ENCODE data around the gene INHA.

Gene INHA

GRCh38 chr2:219559156-219559915, 12.8 kb upstream of the INHA start:
- Histone ChIP-seq H3K9me3 (replicated peaks in 1 of 2; ENCODE audit: control insufficient read depth in 2 of 2, insufficient read depth in 1 of 2, low read depth in 1 of 2, low read length in 2 of 2) (peaks cover 0 to 2% of the 10 kb centered on the region in 2 donors), H3K4me3 (ENCODE audit: low read length in 2 of 2) (peak overlapping the region in 1 of 2 donors; percentile 6), H3K9ac (ENCODE audit: low read depth, low read length, poor library complexity) (no peak overlapping the region), H2BK5ac (ENCODE audit: low read length) (no peak overlapping the region), H4K91ac (ENCODE audit: low read depth, low read length, poor library complexity) (peak overlapping the region; percentile 59), H3K27me3 (ENCODE audit: control insufficient read depth in 3 of 3, insufficient read depth in 3 of 3, low read depth in 1 of 3, low read length in 3 of 3) (no peaks in the 10 kb centered on the region), H2AK5ac (ENCODE audit: low read depth, low read length) (no peak overlapping the region), H3K79me1 (ENCODE audit: low read depth, low read length) (peaks cover 6% of the 10 kb centered on the region), H3K4me2 (ENCODE audit: insufficient read depth, low read length, poor library complexity, severe bottlenecking) (no peak overlapping the region), H3K36me3 (replicated peaks in 1 of 2; ENCODE audit: control insufficient read depth in 2 of 2, insufficient read depth in 2 of 2, low read length in 2 of 2) (peaks cover 19 to 84% of the 10 kb centered on the region in 2 donors), H2AFZ (ENCODE audit: low read length) (no peak overlapping the region), H3K23ac (ENCODE audit: low read depth, low read length, poor library complexity) (peak overlapping the region; percentile 89), H3K18ac (ENCODE audit: low read length) (no peak overlapping the region), H4K8ac (ENCODE audit: low read depth, low read length) (no peak overlapping the region), H2BK12ac (ENCODE audit: low read length) (no peak overlapping the region), H2BK15ac (ENCODE audit: low read length) (no peak overlapping the region), H2BK120ac (ENCODE audit: low read depth, low read length) (peak overlapping the region; percentile 55), H3K4me1 (ENCODE audit: control insufficient read depth in 2 of 2, insufficient read depth in 1 of 2, low read depth in 1 of 2, low read length in 2 of 2) (peaks cover 0 to 10% of the 10 kb centered on the region in 2 donors), H3K27ac (replicated peaks; ENCODE audit: low read length) (no peak overlapping the region), H3K4ac (ENCODE audit: low read length) (no peak overlapping the region), H3K14ac (ENCODE audit: low read length) (no peak overlapping the region)
- no peak for DNase-seq (ENCODE audit: low spot score)
- no CpG with 5 or more reads among the region's 20 CpGs for WGBS, 2 donors (ENCODE audit: extremely low coverage in 2 of 2, insufficient read length in 2 of 2, insufficient replicate concordance in 1 of 2)

- H3K4me3 ChIP-seq (ENCODE audit: low read length in 2 of 2) = no peak overlapping the region
- peak overlapping the region; percentile 68 for H2AK5ac ChIP-seq (ENCODE audit: low read depth, low read length)
- no peak for DNase-seq (ENCODE audit: low spot score)
- WGBS, 2 donors (ENCODE audit: extremely low coverage in 2 of 2, insufficient read length in 2 of 2, insufficient replicate concordance in 1 of 2) = no CpG with 5 or more reads among the region's 8 CpGs
- H3K23ac ChIP-seq (ENCODE audit: low read depth, low read length, poor library complexity) = no peak overlapping the region
- H2BK5ac ChIP-seq (ENCODE audit: low read length) = no peak overlapping the region
- H3K4ac ChIP-seq (ENCODE audit: low read length) = no peak overlapping the region
- no peak overlapping the region for H3K14ac ChIP-seq (ENCODE audit: low read length)
- no peak overlapping the region for H3K27ac ChIP-seq (replicated peaks; ENCODE audit: low read length)
- H3K4me1 ChIP-seq (ENCODE audit: control insufficient read depth in 2 of 2, insufficient read depth in 1 of 2, low read depth in 1 of 2, low read length in 2 of 2) = peaks cover 0 to 10% of the 10 kb centered on the region in 2 donors
- no peak overlapping the region for H4K8ac ChIP-seq (ENCODE audit: low read depth, low read length)
- no peaks in the 10 kb centered on the region for H3K27me3 ChIP-seq (ENCODE audit: control insufficient read depth in 3 of 3, insufficient read depth in 3 of 3, low read depth in 1 of 3, low read length in 3 of 3)
- no peak overlapping the region for H3K9ac ChIP-seq (ENCODE audit: low read depth, low read length, poor library complexity)
- H3K79me1 ChIP-seq (ENCODE audit: low read depth, low read length) = peaks cover 6% of the 10 kb centered on the region
- H2BK12ac ChIP-seq (ENCODE audit: low read length) = no peak overlapping the region
- H3K18ac ChIP-seq (ENCODE audit: low read length) = peak overlapping the region; percentile 75
- H2BK120ac ChIP-seq (ENCODE audit: low read depth, low read length) = no peak overlapping the region
- no peak overlapping the region for H4K91ac ChIP-seq (ENCODE audit: low read depth, low read length, poor library complexity)
- H3K4me2 ChIP-seq (ENCODE audit: insufficient read depth, low read length, poor library complexity, severe bottlenecking) = no peak overlapping the region
- H2BK15ac ChIP-seq (ENCODE audit: low read length) = no peak overlapping the region
- H2AFZ ChIP-seq (ENCODE audit: low read length) = no peak overlapping the region
- peaks cover 0 to 2% of the 10 kb centered on the region in 2 donors for H3K9me3 ChIP-seq (replicated peaks in 1 of 2; ENCODE audit: control insufficient read depth in 2 of 2, insufficient read depth in 1 of 2, low read depth in 1 of 2, low read length in 2 of 2)
- H3K36me3 ChIP-seq (replicated peaks in 1 of 2; ENCODE audit: control insufficient read depth in 2 of 2, insufficient read depth in 2 of 2, low read length in 2 of 2) = peaks cover 24 to 90% of the 10 kb centered on the region in 2 donors
These were observed 11.8 kb upstream of the INHA start for GRCh38 chr2:219560037-219560892.

- Histone ChIP-seq H3K14ac (ENCODE audit: low read length) (no peak overlapping the region), H3K27ac (replicated peaks; ENCODE audit: low read length) (no peak overlapping the region), H2BK12ac (ENCODE audit: low read length) (no peak overlapping the region), H3K9me3 (replicated peaks in 1 of 2; ENCODE audit: control insufficient read depth in 2 of 2, insufficient read depth in 1 of 2, low read depth in 1 of 2, low read length in 2 of 2) (peaks cover 0 to 2% of the 10 kb centered on the region in 2 donors), H3K4ac (ENCODE audit: low read length) (no peak overlapping the region), H2AFZ (ENCODE audit: low read length) (no peak overlapping the region), H3K27me3 (ENCODE audit: control insufficient read depth in 3 of 3, insufficient read depth in 3 of 3, low read depth in 1 of 3, low read length in 3 of 3) (no peaks in the 10 kb centered on the region), H4K8ac (ENCODE audit: low read depth, low read length) (no peak overlapping the region), H3K4me1 (ENCODE audit: control insufficient read depth in 2 of 2, insufficient read depth in 1 of 2, low read depth in 1 of 2, low read length in 2 of 2) (peaks cover 0 to 10% of the 10 kb centered on the region in 2 donors), H2BK5ac (ENCODE audit: low read length) (no peak overlapping the region), H2BK15ac (ENCODE audit: low read length) (no peak overlapping the region), H3K4me3 (ENCODE audit: low read length in 2 of 2) (no peak overlapping the region), H2AK5ac (ENCODE audit: low read depth, low read length) (peak overlapping the region; percentile 68), H4K91ac (ENCODE audit: low read depth, low read length, poor library complexity) (no peak overlapping the region), H3K18ac (ENCODE audit: low read length) (peak overlapping the region; percentile 75), H3K9ac (ENCODE audit: low read depth, low read length, poor library complexity) (no peak overlapping the region), H3K23ac (ENCODE audit: low read depth, low read length, poor library complexity) (peak overlapping the region; percentile 56), H3K4me2 (ENCODE audit: insufficient read depth, low read length, poor library complexity, severe bottlenecking) (no peak overlapping the region), H3K36me3 (replicated peaks in 1 of 2; ENCODE audit: control insufficient read depth in 2 of 2, insufficient read depth in 2 of 2, low read length in 2 of 2) (peaks cover 23 to 94% of the 10 kb centered on the region in 2 donors), H2BK120ac (ENCODE audit: low read depth, low read length) (no peak overlapping the region), H3K79me1 (ENCODE audit: low read depth, low read length) (peaks cover 6% of the 10 kb centered on the region)
- DNase-seq (ENCODE audit: low spot score) = no peak
- WGBS, 2 donors (ENCODE audit: extremely low coverage in 2 of 2, insufficient read length in 2 of 2, insufficient replicate concordance in 1 of 2) = no CpG with 5 or more reads among the region's 3 CpGs
These were observed 11.3 kb upstream of the INHA start for GRCh38 chr2:219560893-219561178.
